ENCODE results near the gene BZW2.

The BZW2 gene

DNA sequence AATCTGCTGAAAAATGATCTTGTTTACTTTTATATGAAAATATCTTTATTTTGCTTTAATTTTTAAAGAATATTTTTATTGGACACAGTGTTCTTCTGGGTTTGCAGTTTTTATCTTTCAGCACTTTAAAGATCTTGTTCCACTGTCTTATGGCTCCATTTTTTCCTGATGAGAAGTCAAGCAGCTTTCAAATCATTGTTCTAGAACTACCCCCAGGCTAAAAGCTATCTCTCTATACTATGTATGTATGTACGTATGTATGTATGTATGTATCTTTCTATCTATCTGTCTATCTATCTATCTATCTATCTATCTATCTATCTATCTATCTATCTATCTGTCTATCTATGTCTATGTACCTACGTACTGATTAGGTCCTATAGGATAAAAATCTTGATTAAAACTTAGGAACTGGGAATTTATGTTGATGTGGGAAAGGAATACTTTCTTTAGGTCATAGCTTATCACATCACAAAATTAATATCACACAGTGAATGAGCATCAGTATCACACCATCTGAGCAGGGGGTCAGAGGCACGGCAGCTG is 72.2 kb downstream of the BZW2 start:
- DNase-seq (ENCODE audit: low read depth in 3 of 3), result no peak

DNA sequence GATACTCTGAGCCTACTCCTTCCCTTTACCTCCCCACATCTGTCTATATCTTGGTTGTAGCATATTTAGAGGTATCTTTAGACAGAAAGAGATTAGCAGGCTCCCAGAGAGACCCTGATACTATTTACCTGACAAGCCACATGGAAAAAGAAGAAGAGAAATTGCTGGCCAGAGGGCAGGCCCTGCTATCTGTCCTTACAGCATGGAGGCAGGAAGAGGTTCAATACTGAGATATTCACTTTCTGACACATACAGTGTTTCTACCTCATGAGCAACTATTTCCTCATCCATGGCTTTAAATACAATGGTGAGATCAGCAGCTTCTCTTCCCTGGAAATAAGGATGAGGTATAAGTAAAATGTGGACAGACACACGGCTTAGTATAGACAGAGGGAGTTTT is 73.7 kb downstream of the BZW2 start:
- DNase-seq (ENCODE audit: low read depth in 3 of 3), result no peak

DNA sequence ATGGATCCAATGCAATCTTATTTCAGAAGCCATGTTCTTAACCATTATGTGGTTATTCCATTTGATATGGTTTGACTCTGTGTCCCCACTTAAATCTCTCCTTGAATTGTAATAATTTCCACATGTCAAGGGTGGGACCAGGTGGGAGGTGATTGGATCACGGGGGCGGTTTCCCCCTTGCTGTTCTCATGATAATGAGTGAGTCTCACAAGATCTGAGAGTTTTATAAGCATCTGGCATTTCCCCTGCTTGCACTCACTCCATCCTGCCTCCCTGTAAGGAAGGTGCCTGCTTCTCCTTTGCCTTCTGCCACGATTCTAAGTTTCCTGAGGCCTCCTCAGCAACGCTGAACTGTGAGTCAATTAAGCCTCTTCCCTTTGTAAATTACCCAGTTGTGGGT is 75.6 kb downstream of the BZW2 start:
- no peak for DNase-seq (ENCODE audit: low read depth in 3 of 3)

DNA sequence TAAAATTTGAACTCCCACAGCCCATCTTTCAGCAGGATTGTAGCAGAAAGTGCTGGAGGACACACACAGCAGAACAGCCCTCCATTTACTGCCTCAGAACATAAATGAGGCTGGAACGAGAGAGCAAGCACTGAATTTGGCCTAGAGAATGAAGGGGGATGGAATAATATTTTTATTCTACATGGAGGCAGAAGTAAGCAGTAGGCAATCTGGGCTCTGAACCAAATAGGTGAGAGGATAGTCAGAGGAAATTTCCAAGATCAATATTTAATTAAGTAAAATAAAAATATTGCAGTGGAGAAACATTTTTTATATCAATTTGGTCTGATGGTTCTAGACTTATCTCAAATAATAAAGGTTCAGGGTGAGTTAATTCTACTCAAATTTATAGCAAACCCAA is 78.4 kb downstream of the BZW2 start:
- no peak for DNase-seq (ENCODE audit: low read depth in 3 of 3)

DNA sequence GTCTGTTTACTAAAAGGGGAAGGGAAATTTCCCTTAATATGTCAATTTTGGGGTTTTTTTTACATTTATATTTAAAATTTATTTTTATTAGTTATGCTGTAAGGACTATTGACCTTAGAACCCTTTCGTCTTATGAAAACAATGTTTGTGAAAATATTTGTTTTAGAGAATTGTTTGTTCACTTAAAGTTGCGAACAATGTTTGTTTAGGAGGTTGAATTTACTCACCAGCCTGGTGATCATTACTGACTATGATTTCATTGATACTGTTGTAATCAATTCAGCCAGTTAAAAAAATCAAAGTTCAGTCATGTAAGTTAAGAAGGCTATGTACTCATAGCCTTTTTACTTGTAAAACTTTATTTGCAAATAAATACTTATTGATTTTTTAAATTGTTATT is 80.2 kb downstream of the BZW2 start:
- DNase-seq (ENCODE audit: low read depth in 3 of 3), result no peak

DNA sequence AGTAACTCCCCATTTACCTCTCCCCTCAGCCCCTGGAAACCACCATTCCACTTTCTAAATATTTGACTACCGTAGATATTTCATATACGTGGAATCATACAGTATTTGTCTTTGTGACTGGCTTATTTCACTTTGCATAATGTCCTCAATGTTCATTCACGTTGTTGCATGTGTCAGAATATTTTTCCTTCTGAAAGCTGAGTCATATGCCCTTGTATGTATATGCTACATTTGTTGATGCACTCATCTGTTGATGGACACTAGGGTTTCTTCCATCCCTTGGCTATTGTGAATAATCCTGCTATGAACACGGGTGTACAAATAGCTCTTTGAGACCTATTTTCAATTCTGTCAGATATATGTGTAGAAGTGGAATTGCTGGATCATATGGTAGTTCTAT is 81.8 kb downstream of the BZW2 start:
- DNase-seq (ENCODE audit: low read depth in 3 of 3), result no peak

DNA sequence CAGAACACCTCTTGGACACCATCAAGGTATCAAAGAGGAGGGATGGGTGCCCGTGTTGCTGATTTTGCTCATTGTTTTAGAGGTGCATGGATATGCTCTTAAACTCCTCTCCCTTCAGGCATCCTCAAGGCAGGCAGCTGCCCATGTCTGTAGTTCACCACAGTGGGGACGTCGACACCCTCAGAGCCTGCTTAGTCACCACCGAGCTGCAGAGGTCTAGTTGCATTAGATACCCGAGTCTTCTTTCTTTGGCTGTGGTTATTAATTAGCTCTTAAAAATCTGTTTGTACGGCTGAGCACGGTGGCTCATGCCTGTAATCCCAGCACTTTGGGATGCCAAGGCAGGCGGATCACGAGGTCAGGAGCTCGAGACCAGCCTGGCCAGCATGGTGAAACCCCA is 82.8 kb downstream of the BZW2 start:
- no peak for DNase-seq (ENCODE audit: low read depth in 3 of 3)

DNA sequence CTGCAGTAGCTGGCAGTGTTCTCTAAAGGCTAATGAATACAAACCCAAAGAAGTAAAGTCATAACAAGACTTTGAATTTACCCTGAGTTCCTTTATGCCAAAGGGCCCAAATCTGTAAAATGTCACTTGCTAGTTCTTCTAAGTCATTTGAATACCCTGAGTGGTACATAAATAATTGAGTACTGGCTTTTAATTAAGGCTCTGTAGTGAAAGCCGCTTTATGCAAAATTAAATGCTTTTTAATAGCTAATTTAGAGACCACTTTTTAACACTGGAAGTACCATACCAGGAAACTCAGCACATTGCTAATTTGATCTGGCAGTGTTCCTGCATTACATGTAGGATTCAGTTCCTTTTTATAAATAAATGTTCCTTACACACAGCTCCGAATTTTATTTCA is 83.6 kb downstream of the BZW2 start:
- no peak for DNase-seq (ENCODE audit: low read depth in 3 of 3)

DNA sequence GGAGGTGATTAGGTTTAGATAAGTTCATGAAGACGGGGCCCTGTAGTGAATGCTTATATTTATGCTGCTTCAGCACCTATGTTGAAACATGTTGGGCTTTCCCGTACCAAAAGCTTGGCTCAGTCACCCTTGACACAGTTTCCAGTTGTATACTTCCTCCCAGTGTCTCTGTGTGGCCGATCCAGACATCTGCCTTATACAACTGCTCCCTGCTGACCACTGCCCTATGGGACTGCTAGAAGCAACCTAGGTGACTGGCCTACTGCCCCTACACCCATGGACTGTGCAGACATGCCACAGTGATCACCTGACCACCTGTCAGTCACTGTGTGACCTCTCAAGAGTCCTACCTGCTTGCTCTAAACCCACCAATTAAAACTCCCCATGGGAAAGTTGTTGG is 85.0 kb downstream of the BZW2 start:
- DNase-seq (ENCODE audit: low read depth in 3 of 3), result no peak

DNA sequence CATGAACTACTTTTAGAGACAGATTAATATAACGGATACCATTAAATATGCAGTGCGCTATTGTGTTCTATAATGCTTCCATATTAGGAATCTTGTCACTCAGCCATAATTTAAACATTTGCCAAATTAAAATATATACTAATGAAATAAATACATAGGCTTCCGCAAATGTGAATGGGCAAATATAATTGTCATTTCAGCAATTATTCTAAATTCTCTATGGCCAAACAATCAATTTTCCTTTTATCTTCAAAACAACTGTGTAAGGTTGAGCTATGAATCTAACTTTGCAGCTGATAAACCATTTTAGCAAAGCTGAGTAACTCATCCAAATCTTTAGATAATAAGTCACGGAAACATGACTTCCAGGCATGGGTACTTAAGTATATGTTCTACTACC is 86.8 kb downstream of the BZW2 start:
- no peak for DNase-seq (ENCODE audit: low read depth in 3 of 3)

DNA sequence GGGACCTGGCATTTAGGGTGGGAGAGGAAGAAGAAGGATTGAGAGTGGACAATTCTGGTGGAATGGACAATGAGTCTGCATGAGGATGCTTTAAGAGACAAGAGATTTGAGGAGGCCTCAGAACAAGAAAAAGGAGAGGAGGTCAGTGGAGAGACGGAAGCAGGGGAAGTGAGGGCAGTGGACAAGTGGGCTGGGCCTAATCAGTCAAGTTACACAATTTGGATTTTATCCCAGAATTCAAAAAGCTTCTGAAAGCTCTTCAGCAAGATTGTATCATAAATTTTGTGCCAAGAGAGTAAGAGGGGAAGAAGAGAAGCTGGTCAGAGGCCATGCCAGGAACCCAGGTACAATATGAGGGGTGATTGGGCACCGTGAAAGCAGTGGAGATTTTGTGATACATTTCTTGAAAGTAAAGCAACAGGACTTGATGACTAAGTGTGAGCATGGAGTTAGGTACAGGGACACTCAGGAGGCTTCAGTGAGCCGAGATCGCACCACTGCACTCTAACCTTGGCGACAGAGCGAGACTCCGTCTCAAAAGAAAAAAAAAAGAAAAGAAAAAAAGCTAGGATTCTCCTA is 88.3 kb downstream of the BZW2 start:
- no peak for DNase-seq (ENCODE audit: low read depth in 3 of 3)

DNA sequence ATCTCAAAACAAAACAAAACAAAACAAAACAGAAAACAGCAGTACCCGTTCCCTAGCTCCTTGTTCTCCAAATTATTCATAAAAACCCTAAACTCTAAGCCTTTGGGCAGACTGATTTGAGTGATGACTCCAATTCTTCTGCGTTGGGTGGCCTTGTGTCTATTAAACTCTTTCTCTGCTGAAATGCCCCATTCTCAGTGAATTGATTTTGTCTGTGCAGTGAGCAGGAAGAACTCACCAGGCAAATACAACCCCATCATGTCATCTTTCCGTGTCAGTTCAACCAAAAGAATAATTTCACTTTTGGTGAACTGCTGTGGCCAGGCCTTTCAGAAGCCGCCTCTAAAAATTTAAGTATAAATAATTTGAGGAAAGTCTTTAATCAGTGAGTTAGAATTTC is 89.0 kb downstream of the BZW2 start:
- no peak for DNase-seq (ENCODE audit: low read depth in 3 of 3)

DNA sequence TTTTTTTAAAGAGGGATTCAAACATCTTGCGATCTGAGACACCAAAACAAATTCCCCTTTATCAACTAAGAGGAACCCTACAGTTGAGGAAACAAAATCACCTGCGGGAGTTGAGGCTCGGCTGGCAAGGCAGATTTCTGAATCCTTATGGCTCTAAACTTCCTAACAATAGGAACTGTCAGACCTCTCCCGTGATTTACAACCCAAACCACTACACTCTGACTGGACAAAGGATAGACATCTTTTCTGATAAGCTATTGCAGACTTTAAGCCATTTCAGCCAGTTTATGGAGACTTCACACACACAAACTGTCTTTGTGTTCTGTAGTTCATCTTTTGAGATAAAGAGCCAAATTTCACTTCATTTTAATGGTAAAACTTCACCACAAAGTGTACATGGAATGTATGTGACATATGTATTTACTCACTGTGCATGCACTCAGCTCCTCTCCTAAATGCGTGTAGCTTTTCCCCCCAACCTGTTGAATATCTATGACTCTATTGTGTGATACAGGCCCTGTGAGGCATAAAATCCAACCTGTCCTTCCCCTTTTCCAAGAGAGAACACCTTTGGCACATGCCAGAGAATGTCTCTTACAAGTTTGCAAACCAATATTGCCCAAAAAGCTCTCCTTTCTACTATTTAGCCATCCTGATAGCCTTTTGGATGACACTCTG is 92.2 kb downstream of the BZW2 start:
- DNase-seq (ENCODE audit: low read depth in 3 of 3), result no peak

DNA sequence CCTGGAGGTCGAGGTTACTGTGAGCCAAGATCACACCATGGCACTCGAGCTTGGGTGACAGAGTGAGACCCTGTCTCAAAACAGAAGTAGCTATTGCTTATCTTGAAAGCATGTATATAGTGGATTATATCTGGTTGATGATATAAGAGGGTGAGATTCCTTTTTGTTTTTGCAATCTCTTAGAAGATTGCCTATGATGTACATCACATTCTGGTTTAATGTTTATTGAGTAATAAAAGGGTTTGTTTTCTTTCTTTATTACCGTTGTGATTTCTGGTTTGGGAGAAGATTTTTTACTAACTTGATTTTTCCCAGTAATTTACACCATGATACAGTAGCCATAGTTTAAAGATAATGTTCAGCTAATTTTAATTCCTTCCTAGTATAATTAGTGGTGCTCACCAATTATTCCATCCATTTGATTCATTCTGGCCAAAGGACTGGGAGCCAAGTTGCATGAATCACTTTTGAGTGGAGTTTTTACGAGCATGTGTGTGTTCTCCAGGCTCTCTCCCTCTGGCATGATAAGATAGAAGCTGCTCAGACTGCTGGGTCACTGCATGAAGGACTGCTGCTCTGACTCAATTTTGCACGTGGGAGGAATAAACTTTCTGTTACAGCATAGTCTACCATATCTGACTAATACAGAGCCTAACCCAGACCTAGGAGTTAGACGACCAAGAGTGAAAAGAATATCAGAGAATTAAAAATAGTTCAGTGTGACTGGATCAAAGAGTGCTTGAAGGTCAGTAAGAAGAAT is 94.1 kb downstream of the BZW2 start:
- DNase-seq (ENCODE audit: low read depth in 3 of 3), result no peak

DNA sequence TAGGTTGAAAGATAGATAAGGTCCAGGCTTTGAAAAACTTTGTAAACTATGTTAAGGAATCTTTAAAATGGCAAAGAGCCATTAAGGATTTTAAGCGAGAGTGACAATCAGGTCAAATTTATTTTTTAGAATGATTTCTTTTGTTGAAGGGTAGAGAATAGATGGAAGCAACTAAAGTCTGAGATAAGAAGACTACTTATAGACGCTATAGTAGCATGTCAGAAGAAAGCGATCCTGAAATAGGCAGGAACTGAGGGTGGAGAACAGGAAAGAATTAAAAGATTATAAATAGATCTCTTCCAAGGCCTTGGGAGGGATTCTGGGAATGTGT is 94.6 kb downstream of the BZW2 start:
- DNase-seq (ENCODE audit: low read depth in 3 of 3), result no peak

DNA sequence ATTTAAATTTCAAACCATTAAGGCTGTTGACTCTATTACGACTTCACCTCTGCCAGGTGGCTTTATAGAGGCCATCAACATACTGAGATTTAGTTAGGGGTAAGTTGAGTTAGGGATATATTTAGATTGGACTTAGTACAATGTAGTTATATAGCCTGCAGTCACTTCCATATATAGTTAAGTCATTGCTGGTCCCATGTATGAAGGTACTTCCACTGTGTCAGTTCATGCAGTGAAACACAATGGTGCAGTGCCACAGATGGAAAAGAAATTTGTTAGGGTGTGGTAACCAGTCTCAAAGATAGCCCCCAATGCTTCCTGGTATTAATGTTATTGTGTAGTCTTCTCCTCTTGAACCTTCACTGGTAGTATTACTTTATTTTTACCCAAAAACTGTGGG is 95.0 kb downstream of the BZW2 start:
- DNase-seq (ENCODE audit: low read depth in 3 of 3), result no peak

DNA sequence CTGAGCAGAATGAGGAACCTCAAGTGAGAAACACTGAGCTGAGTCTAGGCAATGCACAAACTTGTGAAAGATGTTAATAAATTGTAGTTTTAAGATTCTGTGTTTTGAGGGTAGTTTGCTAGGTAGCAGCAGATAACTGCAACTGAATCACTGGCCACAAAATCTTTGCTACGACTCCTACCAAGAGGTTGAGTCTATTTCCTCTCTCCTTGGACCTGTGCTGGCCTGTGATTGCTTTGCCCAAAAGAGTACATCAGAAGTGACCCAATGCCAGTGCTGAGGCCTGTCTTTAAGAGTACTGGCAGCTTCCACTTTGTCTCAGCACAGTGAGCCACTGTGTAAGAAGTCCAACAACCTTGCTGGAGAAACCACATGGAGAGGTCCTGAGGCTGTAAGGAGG is 95.7 kb downstream of the BZW2 start:
- no peak for DNase-seq (ENCODE audit: low read depth in 3 of 3)

DNA sequence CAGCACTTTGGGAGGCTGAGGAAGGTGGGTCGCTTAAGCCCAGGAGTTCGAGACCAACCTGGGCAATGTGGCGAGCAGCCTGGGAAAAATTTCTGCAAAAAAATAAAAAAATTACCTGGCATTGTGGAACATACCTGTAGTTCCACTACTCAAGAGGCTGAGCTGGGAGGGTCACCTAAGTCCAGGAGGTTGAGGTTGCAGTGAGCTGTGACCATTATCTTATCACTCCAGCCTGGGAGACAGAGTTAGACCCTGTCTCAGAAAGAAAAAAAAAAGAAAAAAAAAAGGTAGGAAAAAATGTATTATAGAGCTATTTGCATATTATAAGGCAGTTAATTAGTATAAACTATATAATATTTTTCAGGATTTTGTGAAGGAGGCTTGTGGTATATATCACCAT is 96.6 kb downstream of the BZW2 start:
- no peak for DNase-seq (ENCODE audit: low read depth in 3 of 3)

DNA sequence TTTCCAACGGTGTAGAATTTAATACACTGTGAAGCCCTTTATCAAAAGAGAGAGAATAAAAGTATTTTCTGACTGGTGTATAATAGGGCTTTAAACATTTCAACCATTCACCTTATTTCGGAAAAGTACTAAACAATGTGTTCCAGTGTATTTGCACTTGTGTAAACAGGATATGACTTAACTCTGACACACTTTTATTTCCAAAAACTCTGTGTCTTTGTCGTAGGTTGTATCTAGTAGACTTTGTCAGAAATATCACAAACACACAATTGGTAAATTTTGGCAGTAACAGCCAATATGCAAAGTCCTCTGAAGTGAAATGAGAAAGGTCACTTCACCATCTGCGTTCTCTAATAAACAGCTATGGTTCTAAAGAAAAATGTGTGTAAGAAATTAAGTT is 97.3 kb downstream of the BZW2 start:
- DNase-seq (ENCODE audit: low read depth in 3 of 3), result no peak

DNA sequence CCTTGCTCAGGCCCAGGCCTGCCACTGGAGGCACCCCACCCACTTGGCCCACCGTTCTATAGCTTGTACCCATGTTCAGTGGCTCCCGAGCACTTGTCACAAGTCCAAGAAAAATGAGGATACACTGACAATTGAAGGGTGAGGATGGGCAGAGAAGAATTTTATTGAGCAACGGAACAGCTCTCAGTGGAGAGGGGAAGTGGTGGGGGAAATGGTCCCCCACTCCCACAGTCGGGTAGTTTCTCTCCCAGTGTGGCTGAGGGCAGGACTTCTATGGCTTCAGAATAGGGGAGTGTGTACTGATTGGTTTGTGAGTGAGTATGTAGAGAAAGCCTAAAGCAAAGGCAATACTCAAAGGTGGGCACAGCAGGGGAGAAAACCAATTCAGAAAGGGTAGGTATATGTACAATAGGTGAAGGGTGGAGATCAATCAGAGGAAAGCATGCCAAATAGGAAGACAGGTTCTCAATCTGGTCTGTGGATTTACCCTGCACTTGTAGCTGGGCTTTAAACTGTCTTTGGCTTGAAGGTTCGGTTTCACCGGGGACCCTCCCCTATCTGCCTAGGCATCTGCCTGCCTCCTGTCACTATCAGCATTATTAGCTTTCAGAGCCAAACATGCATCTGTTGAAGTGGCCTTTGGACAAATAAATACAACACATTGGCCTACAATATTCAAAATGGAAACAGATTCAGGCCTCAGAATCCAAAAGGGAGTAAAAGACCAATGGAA is 98.7 kb downstream of the BZW2 start:
- no peak for DNase-seq (ENCODE audit: low read depth in 3 of 3)

DNA sequence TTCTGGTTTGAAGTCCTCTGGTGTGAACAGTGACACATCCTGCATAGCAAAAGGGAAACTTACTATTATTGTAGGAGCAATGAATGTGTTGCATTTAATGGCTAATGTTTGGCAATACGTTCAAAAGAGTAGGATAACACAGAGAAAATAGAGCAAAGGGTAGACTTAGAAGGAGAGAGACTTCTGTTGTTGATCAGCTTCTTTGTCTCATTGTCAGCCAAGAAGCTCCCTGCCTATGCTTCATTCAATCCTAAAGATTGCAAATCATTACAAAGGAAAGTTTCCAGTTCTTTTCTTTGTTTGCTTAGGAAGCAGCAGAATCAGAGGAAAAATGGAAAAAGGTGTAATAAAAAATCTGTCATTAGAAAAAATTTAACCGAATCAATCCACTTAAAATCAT is 99.7 kb downstream of the BZW2 start:
- DNase-seq (ENCODE audit: low read depth in 3 of 3), result no peak

DNA sequence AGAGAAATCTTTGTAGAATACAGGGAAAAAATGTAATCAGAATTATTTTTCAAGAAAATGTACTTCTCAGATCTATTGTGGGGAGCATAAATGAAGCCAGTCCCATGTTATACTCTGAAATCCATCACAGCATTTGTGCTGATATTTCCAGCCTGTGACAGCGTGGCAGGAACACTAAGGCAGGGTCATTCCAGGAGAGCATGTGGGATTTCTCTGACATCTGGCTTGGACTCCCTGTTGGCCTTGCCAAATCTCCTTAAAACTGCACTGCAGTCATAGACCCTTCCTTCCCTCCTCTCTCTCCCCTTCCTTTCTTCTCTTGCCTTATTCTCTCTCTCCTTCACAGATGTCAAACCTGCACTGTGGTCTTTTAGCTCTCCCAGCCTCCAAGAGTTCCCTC is 101.1 kb downstream of the BZW2 start:
- DNase-seq (ENCODE audit: low read depth in 3 of 3), result no peak

Data from stimulated activated CD4-positive, alpha-beta T cell treated with anti-CD3 and anti-CD28 coated beads, TNF-alpha, amount 100 ng/mL, for 48 hours (primary cell).